Iris pigment epithelial cell (primary cell): ENCODE data around the gene NXPH3.

Experiments
- DNase-seq: peaks from one replicate; pipeline ENCODE4 v3.0.0-alpha.2; 2011; ENCODE audit warnings: low read depth

Gene NXPH3

DNA sequence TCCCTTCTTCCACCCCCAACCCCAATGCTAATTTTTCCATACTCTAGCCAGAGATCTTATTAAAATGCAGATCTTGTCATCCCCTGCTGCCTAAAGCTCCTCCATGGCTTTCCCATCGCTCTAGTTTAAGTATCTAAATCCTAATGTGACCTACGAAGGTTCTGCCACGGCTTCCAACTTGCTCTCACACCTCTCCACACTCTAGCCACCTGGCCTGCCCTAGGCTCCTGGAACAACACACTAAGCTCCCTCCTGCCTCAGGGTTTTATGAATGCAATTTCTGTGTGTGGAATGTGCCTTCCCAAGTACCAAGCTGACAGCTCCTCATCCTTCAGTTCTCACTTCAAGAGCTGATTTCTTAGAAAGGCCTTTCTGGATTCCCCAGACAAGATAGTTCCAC is 16.6 kb downstream of the NXPH3 start:
- DNase-seq: no peak

DNA sequence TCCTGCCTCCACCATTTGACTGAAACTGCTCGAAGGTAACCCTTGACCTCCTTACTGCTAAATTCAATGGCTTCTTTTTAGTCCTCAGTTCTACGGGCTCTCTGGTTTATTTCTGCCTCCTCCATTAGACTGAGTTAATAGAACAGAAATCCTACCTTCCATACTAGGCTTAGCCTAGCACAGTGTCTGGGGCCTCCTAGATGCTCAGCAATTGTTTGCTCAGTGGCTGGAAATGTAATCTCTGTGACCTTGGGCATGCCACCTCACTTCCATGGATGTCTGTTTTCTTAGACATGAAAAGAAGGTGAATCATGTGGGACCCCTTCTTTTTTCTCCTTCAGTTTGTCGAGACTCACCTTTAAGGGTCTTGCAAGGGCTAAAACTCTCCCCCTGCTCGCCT is 19.7 kb downstream of the NXPH3 start:
- no peak for DNase-seq

DNA sequence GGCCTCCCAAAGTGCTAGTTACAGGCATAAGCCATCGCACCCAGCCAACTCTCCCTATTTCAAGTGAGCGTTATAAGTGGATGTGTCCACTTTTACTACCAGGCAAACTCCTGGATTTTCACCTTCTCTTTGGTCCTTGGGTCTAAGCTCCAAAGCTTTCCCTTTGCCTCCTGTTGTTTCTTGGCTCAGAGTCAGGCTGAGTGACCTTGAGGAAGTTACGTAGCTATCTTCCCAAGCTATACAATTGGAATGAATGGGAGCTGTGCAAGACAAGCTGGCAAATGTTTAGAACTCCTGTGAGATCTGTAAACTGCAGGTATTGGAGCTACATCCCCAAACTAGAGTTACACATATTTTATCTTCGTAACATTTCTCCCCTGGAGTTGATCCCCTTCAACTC is 20.3 kb downstream of the NXPH3 start:
- no peak for DNase-seq

- no peak for DNase-seq
These were observed 21.1 kb downstream of the NXPH3 start for GRCh38 chr17:49596613-49597244.

DNA sequence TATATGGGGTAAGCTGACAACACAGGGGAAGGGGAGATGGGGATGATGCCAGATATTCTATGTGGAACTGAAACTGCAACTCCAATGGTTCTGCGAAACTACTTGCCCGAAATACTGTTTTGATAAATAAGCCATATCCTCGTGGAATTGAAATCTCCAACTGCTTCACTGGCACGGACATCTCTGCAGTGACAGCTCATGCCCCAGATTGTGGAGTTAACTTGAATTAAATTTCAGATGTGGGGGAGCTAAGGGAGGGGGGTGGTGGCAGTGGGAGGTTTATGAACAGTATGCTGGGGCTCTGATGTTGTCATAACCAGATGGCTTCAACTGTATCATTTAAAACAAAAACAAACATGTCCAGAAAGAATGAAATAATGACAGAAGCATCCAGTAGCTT is 21.8 kb downstream of the NXPH3 start:
- DNase-seq: no peak

DNA sequence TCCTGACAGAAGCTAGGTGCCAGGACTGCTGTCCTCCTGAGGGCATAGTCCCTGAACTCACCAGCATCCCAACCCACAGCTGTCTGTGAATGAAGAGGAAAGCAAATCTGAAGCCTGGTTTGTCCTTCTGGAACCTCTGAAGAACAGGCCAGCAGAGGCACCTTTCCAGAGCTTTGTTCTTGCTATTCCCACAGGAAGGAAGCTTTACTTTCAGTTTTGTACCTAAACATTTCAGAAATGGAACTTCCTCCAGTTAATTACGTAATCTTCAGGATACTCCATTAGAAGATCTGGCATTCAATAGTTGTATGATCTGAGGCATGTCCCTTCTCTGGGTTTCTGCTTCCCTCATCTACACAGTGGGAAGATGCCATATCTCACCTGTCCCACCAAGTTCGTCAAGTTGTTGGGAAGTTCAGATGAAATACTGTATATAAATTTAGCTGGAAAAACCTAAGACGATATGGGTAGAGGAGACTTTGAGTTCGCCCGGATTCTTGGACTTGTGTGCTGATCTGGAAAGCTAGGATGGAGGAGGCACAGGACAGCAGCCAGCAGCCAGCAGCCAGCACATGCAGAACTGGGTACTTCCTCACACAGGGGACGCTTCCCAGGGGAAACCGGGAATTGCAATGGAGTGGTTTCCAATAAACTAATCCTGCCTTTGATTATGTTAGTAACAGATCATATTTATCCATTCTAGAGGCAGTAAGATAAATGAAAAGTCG is 22.4 kb downstream of the NXPH3 start:
- no peak for DNase-seq

- no peak for DNase-seq
These were observed 23.2 kb downstream of the NXPH3 start for GRCh38 chr17:49598918-49599317.

DNA sequence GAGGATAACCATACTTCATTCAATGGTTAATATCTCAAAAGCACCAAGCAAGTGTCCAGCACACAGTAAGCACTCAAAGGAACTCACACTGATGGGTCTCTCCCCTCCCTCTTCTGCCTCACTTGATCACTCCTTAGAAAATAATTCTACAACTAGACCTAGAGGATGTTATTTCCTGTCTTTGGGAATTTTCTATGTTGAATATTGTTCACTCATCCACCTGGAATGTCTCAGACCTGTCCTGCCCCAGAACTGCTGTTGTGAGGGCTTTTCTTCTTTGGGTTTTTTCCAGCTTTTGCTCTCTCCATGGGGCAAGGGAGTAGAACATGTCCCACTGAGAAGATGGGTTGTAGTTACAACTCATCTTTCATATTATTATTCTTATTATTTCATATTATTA is 25.3 kb downstream of the NXPH3 start:
- no peak for DNase-seq

DNA sequence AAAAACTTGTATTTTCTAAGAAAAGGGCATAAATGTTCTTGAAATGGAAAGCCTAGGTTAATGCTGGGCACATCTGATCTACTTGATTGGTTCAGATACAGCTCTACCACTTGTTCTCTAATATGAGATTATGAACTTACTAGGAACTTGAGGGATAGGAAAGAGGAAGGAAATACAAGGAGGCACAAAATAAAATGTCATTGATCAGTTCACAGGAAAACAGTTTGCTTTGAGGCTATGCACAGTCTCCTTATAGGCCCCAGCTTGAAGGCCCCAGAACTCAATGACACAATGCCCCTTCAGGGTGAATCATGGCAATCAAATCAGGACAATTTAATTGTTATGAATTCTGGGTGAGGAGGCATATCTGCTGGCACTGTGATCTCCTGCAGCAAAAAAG is 27.1 kb downstream of the NXPH3 start:
- DNase-seq: no peak

GRCh38 chr17:49603238-49603637 is 27.6 kb downstream of the NXPH3 start:
- DNase-seq: no peak

- no peak for DNase-seq
These were observed 28.0 kb downstream of the NXPH3 start for GRCh38 chr17:49603720-49604119.

DNA sequence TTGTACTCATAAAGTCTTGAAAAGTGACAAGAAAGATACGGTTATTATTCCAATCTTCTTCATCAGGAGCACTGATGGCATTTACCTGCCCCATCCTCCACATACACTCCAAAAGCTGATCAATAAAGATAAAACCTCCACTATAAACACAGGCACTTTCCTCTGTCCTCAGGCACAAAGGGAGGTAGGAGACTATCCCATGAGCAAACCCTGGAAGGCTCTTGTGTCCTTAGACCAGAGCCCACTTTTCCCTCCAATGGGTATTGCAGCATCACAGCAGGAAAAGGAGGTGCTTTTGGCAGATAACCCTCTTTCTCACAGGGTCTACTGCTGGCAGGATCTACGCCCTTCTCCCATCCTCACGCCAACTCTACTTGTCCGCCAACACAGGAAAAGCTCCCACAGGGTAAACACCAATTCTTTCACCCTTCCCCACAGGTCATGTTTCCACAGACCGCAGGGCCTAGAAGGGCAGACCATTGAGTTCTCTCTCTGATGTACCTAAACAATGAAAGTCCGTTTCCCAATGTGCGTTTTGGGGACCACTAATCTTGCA is 28.7 kb downstream of the NXPH3 start:
- no peak for DNase-seq

DNA sequence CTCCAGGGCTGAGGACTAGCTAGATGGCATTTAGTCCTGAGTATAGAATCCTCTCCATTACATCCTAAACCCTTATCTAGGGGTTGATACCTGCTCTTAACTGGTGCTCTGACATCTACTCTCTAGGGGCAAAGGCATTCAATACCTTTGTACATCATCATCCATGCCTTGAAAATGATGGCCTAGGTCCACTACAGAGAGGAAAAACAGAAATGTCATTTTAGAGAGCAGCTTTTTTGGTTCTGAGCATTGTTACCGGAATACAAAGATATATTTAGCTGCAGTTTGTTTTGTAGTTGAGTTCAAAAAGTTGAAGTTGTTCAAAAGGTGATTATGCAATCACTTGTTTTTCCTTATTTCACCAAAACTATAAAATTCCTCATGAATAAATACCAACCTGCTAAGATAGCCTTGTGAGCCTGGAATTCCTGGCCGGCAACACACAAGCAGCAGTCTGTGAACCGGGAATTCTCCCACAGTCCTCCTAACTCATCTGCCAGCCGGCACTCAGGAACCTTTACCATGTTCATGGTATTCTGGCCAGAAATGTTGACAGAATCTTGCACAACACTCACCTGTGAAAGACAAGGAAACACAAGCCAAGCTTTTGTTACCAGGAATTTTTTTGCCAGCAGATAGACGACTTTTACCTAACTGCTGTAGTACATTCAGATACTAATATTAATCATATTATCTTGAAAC is 35.4 kb downstream of the NXPH3 start:
- no peak for DNase-seq

GRCh38 chr17:49612726-49613125 is 37.1 kb downstream of the NXPH3 start:
- DNase-seq: no peak

DNA sequence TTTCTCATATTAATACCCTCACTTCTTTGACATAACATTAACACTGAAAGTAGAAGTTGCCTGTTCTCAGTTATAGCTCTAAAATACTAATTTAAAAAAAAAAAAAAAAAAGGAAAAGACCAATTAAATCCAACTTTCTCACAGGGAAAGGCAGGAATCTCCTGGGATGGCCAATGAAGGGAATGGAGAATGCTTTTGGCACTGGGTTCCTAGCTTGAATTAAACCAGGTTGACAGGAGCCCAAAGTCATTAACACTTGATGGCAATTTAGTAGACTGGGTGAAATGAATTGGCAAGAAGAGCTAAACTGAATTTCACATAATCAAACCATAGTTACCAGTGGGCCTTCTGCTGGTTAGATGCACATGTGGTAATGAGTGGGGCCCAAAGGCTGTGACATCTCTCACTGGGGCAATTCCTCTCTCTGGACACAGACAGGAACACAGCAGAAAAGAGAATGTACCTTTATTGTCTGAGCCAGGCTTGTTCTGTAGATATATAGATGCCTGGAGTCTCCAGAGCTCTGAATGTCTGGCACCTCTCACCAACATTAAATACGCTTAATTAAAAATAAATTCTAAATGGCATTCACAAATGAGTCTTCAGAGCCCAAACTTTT is 37.6 kb downstream of the NXPH3 start:
- DNase-seq: no peak

- DNase-seq: no peak
These were observed 40.4 kb downstream of the NXPH3 start for GRCh38 chr17:49616086-49616485.

GRCh38 chr17:49616601-49617131 is 41.0 kb downstream of the NXPH3 start:
- no peak for DNase-seq

DNA sequence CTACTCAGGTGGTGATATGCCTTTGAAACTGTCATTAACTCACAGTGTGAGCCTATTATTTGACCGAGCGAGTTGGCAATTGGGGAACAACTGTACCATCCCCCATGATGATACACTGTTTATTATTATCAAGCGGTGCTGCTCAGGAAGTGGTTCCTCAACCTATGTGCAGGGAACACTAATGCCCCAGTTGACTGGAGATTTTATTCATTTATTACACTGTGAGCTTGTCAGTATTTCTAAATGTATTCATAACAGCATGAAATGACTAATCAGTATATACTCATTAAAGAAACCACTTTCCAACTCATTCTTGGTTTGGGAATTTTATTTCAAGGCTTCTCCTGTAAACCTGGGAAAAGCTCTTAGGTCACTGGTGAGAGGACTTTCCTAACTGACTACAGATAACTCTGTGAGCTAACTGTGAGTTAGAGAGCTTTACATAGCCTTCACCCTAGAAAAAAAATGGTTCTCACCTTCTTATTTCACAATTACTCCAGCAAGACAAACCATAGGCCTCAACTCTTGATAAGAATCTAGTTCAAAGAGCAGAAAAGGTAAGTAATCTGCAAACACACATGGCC is 42.4 kb downstream of the NXPH3 start:
- peak; percentile 39 for DNase-seq

DNA sequence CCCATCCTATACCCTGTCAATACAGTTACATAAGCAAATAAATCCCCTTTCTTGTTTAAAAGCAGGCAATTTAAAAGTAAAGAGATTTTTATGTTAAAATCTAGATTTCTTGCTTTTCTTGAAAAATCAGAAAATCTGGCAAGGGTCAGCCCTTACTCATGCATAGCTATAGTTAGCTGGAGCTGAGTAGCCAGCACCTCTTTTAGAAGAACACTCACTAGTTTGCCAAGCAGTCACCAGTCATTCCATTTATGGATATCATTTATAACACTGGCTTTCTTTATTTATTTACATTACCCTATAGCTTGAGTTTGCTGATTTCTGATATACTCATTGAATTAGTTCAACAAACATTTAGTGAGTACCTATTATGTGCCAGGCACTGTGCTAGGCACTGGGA is 45.7 kb downstream of the NXPH3 start:
- DNase-seq: no peak

DNA sequence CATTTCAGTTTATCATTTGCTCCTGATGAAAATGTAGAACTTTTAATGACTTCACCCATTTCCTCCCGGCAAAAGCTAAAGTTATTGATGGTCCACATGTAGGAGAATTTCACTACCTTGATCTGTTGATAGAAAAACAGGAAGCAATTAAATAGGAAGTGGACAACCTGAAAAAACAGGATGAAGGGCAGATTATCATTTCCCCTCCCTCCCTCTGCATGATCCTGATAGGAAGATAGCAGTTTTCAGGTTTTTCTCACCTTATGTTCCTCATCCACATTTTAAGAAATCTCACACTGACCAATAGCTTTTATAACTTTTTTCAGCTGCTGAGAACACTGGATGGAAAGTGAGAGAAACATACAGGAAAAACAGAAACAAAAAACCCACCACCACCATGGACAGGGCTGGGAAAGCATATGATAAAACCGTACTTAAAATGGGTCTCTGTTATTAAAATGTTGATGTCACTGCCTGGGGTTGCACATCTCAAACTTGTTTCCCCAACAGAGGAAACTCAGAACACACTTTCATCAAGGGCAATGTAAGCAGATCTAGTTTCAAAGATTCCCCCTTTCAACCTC is 46.4 kb downstream of the NXPH3 start:
- DNase-seq: no peak

- DNase-seq: peak; percentile 61
These were observed 49.2 kb downstream of the NXPH3 start for GRCh38 chr17:49624896-49625295.

DNA sequence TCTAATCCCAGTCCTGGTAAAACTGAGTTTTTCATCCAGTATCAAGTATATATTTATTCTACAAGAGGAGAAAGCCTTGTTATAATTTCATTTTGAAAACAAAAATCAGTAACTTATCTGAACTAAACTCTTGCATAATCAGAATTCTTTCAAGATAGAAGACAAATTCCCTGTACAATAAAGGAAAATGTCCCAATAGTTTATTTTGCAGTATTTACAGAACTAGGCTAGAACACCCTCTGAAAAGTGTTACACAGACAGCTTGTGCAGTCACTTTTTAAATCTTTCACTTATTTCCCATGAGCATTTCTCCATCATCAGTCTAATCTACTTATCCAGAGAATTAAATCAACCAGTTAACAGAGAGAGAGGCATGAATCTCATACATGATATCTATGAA is 53.8 kb downstream of the NXPH3 start:
- DNase-seq: peak; percentile 37
